K562 (cell line): Measurements from ENCODE around the gene NMB.

Source experiments
- CREB1 ChIP-seq, 2 experiments: sonication (generic) in 1 of 2; formaldehyde crosslinking in 1 of 2; IDR thresholded peaks; 2 replicates each; pipeline versions ENCODE4 v1.6.1 to v1.8.0; 2012 to 2022; ENCODE audit warnings: inconsistent platforms in 1 of 2, mild to moderate bottlenecking in 1 of 2, missing genetic modification reagents in 1 of 2, moderate library complexity in 1 of 2
- ID3 ChIP-seq, 2 experiments: fragments of 250-450 bp in 1 of 2; fragments of 450-650 bp in 1 of 2; sonication (Bioruptor Pico) in 1 of 2; IDR thresholded peaks; 2 replicates each; pipeline versions ENCODE4 v1.6.1 to v1.8.0; 2016 to 2021; ENCODE audit warnings: mild to moderate bottlenecking in 2 of 2, moderate library complexity in 2 of 2, missing compliant biosample characterization in 1 of 2, missing genetic modification characterization in 1 of 2
- JUN ChIP-seq, 2 experiments: sonication (generic) in 1 of 2; formaldehyde crosslinking in 1 of 2; IDR thresholded peaks; 2 replicates each; pipeline versions ENCODE4 v1.6.1 to v1.8.0; 2012 to 2022; ENCODE audit warnings: borderline replicate concordance in 2 of 2, mild to moderate bottlenecking in 2 of 2, improper control_type of control experiment in 1 of 2, low read depth in 1 of 2, low read length in 1 of 2, missing genetic modification reagents in 1 of 2
- MCM3 ChIP-seq: fragments of 450-650 bp; IDR thresholded peaks from 2 replicates; pipeline ENCODE4 v1.6.1; 2016
- ZNF140 ChIP-seq: fragments of 250-450 bp; sonication (Bioruptor Pico); IDR thresholded peaks from 2 replicates; pipeline ENCODE4 v1.8.0; 2021; ENCODE audit warnings: moderate library complexity, mild to moderate bottlenecking, inconsistent platforms
- ZNF717 ChIP-seq: fragments of 250-450 bp; sonication (Bioruptor Pico); IDR thresholded peaks from 2 replicates; pipeline ENCODE4 v1.5.0; 2021

GRCh38 chr15:84690342-84690741 is 32.3 kb upstream of the NMB start:
- no peak for TF ChIP-seq CREB1 (IDR thresholded peaks at IDR 0.05)
- TF ChIP-seq CREB1 (CRISPR knock-in tag; IDR thresholded peaks at IDR 0.05) = no peak
- TF ChIP-seq ZNF717 (CRISPR knock-in tag) = no peak
- no peak for TF ChIP-seq MCM3
- TF ChIP-seq ZNF140 (CRISPR knock-in tag) = no peak
- no peak for TF ChIP-seq ID3 (CRISPR knock-in tag; IDR thresholded peaks at IDR 0.05)
- no peak for TF ChIP-seq ID3 (tag; IDR thresholded peaks at IDR 0.05)
- no peak for TF ChIP-seq JUN (IDR thresholded peaks at IDR 0.05; ENCODE audit: borderline replicate concordance, low read depth, low read length)
- no peak for TF ChIP-seq JUN (CRISPR knock-in tag; IDR thresholded peaks at IDR 0.05; ENCODE audit: borderline replicate concordance)
